CD14-positive monocyte (primary cell): ENCODE measurements around the gene SLCO1B3. TPM values are rescaled to one million over a fixed set of nuclear protein-coding genes. Genes with fewer than 3 reads are reported as not detected.

ENCODE experiments used
- DNase-seq, 3 donors: peaks; one replicate each; pipeline ENCODE4 v3.0.0-alpha.2; 2011 to 2022
- H2AFZ ChIP-seq: 2 replicates; pipeline ENCODE4 v1.6.0; 2012; ENCODE audit warnings: mild to moderate bottlenecking, low read depth, low read length, inconsistent platforms; ENCODE audit not compliant: insufficient read depth, poor library complexity, severe bottlenecking
- H3K27ac ChIP-seq, 2 donors: 1 replicate in 1 of 2; 2 replicates in 1 of 2; pipeline ENCODE4 v1.5.1; 2012 to 2013; ENCODE audit warnings: low read length in 2 of 2, control low read depth in 1 of 2, inconsistent platforms in 1 of 2, low read depth in 1 of 2, mild to moderate bottlenecking in 1 of 2
- H3K27me3 ChIP-seq, 2 donors: one replicate each; pipeline versions ENCODE4 v1.6.0 to v1.6.1; 2011 to 2013; ENCODE audit warnings: low read length in 2 of 2; ENCODE audit not compliant: control insufficient read depth in 2 of 2, insufficient read depth in 2 of 2
- H3K36me3 ChIP-seq, 2 donors: replicated peaks in 1 of 2; 1 replicate in 1 of 2; 2 replicates in 1 of 2; pipeline versions ENCODE4 v1.5.1 to v1.6.1; 2012 to 2013; ENCODE audit warnings: low read length in 2 of 2, control low read depth in 1 of 2, inconsistent platforms in 1 of 2, mild to moderate bottlenecking in 1 of 2; ENCODE audit not compliant: insufficient read depth in 2 of 2, control insufficient read depth in 1 of 2
- H3K4me1 ChIP-seq, 2 donors: 1 replicate in 1 of 2; 2 replicates in 1 of 2; pipeline versions ENCODE4 v1.5.1 to v1.6.1; 2012 to 2013; ENCODE audit warnings: low read length in 2 of 2, control low read depth in 1 of 2, inconsistent platforms in 1 of 2, mild to moderate bottlenecking in 1 of 2, moderate library complexity in 1 of 2; ENCODE audit not compliant: insufficient read depth in 2 of 2, control insufficient read depth in 1 of 2
- H3K4me2 ChIP-seq: replicated peaks from 2 replicates; pipeline ENCODE3; 2012; ENCODE audit warnings: low read length, moderate library complexity, mild to moderate bottlenecking; ENCODE audit not compliant: poor library complexity, severe bottlenecking; ENCODE audit errors: extremely low read depth
- H3K4me3 ChIP-seq, 3 experiments: fragments of 200-600 bp in 1 of 3; sonication (generic) in 1 of 3; replicated peaks in 1 of 3; 1 replicate in 2 of 3; 2 replicates in 1 of 3; pipeline ENCODE4 v1.5.1; 2011 to 2013; ENCODE audit warnings: low read length in 3 of 3, mild to moderate bottlenecking in 3 of 3, control low read depth in 2 of 3, low read depth in 2 of 3, inconsistent platforms in 1 of 3, moderate library complexity in 1 of 3
- H3K79me2 ChIP-seq: 2 replicates; pipeline ENCODE4 v1.6.0; 2012; ENCODE audit warnings: mild to moderate bottlenecking, control low read depth, inconsistent platforms, low read length, moderate library complexity; ENCODE audit not compliant: insufficient read depth
- H3K9ac ChIP-seq: 2 replicates; pipeline ENCODE4 v1.6.0; 2017; ENCODE audit warnings: low read length, mild to moderate bottlenecking; ENCODE audit not compliant: insufficient read depth, poor library complexity, severe bottlenecking
- H3K9me3 ChIP-seq, 2 donors: replicated peaks in 1 of 2; 1 replicate in 1 of 2; 2 replicates in 1 of 2; pipeline versions ENCODE4 v1.5.1 to v1.6.1; 2012 to 2013; ENCODE audit warnings: low read length in 2 of 2, control low read depth in 1 of 2; ENCODE audit not compliant: control insufficient read depth in 1 of 2, insufficient read depth in 1 of 2
- H4K20me1 ChIP-seq: 2 replicates; pipeline ENCODE4 v1.6.0; 2012; ENCODE audit warnings: mild to moderate bottlenecking, low read length, control low read depth, moderate library complexity; ENCODE audit not compliant: insufficient read depth
- H3K27ac Mint-ChIP-seq, 7 donors: one replicate each; pipeline ENCODE4 v1.8.0; 2020; ENCODE audit warnings: mild to moderate bottlenecking in 7 of 7, mixed read lengths in 7 of 7, moderate library complexity in 6 of 7, inconsistent platforms in 2 of 7
- H3K27me3 Mint-ChIP-seq, 3 donors: one replicate each; pipeline ENCODE4 v1.8.0; 2021 to 2022; ENCODE audit warnings: low read depth in 3 of 3, mild to moderate bottlenecking in 3 of 3, mixed read lengths in 3 of 3, moderate library complexity in 3 of 3, inconsistent platforms in 1 of 3
- H3K36me3 Mint-ChIP-seq, 2 donors: one replicate each; pipeline ENCODE4 v1.8.0; 2020; ENCODE audit warnings: mixed read lengths in 2 of 2, inconsistent platforms in 1 of 2, mild to moderate bottlenecking in 1 of 2
- H3K4me1 Mint-ChIP-seq: one replicate; pipeline ENCODE4 v1.8.0; 2020; ENCODE audit warnings: mild to moderate bottlenecking, mixed read lengths
- H3K4me3 Mint-ChIP-seq, 2 donors: one replicate each; pipeline ENCODE4 v1.8.0; 2020; ENCODE audit warnings: mild to moderate bottlenecking in 2 of 2, mixed read lengths in 2 of 2, moderate library complexity in 1 of 2
- H3K9me3 Mint-ChIP-seq, 7 donors: one replicate each; pipeline ENCODE4 v1.8.0; 2020 to 2022; ENCODE audit warnings: mixed read lengths in 7 of 7, mild to moderate bottlenecking in 6 of 7, moderate library complexity in 6 of 7, inconsistent platforms in 2 of 7
- whole genome bisulfite sequencing: methylation state at CpG from one replicate; pipeline ENCODE4 v1.1.5; 2013; ENCODE audit warnings: missing lambda C conversion rate; ENCODE audit not compliant: insufficient coverage; 5-methylcytosine and 5-hydroxymethylcytosine counted together
- intact Hi-C, 2 donors: fragments of 100-400 bp; cut with micrococcal nuclease; formaldehyde crosslinking; loops; one replicate each; pipeline versions ENCODE4 v1.15.0 to v1.15.1; 2023
- polyA plus RNA-seq, 3 donors: library from polyadenylated mRNA; depleted of rRNA in 1 of 3; unstranded in 2 of 3; stranded (reverse) in 1 of 3; fragments of 300-500 nt in 2 of 3; fragments of >200 nt in 1 of 3; fragmentation: Illumina TruSeq in 2 of 3; gene quantifications; 1 replicate in 2 of 3; 2 replicates in 1 of 3; pipeline ENCODE4 v1.2.3, GENCODE V29; 2012 to 2021
- TF ChIP-seq, protein P1 (sequence below): fragments of 200-600 bp; IDR thresholded peaks from one replicate; pipeline ENCODE4 v1.8.0; 2022; ENCODE audit warnings: antibody characterized with exemption, mild to moderate bottlenecking

Gene SLCO1B3
- polyA plus RNA-seq, 3 donors: not detected

GRCh38 chr12:20832911-20833310, 22.4 kb downstream of the SLCO1B3 start:
- DNase-seq: no peak
- 100% methylated on average over 4 of the region's 4 CpGs for WGBS
- no peaks in the 10 kb centered on the region for H3K36me3 Mint-ChIP-seq
- no peaks in the 10 kb centered on the region for H3K27me3 Mint-ChIP-seq
- Histone ChIP-seq H3K9ac (no peak overlapping the region), H3K27ac (no peak overlapping the region), H3K4me3 (no peak overlapping the region), H3K4me1 (no peaks in the 10 kb centered on the region), H3K9me3 (no peaks in the 10 kb centered on the region), H3K27me3 (no peaks in the 10 kb centered on the region), H3K4me2 (no peak overlapping the region), H2AFZ (no peak overlapping the region), H4K20me1 (no peaks in the 10 kb centered on the region), H3K79me2 (no peaks in the 10 kb centered on the region), H3K36me3 (no peaks in the 10 kb centered on the region)
- peaks cover 0 to 14% (median 2%) of the 10 kb centered on the region in 7 donors for H3K9me3 Mint-ChIP-seq
- no peak overlapping the region for H3K4me3 Mint-ChIP-seq
- TF ChIP-seq, protein P1, sequence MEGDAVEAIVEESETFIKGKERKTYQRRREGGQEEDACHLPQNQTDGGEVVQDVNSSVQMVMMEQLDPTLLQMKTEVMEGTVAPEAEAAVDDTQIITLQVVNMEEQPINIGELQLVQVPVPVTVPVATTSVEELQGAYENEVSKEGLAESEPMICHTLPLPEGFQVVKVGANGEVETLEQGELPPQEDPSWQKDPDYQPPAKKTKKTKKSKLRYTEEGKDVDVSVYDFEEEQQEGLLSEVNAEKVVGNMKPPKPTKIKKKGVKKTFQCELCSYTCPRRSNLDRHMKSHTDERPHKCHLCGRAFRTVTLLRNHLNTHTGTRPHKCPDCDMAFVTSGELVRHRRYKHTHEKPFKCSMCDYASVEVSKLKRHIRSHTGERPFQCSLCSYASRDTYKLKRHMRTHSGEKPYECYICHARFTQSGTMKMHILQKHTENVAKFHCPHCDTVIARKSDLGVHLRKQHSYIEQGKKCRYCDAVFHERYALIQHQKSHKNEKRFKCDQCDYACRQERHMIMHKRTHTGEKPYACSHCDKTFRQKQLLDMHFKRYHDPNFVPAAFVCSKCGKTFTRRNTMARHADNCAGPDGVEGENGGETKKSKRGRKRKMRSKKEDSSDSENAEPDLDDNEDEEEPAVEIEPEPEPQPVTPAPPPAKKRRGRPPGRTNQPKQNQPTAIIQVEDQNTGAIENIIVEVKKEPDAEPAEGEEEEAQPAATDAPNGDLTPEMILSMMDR: no peak
- intact Hi-C loops: no loop called here
- H3K4me1 Mint-ChIP-seq: no peaks in the 10 kb centered on the region
- H3K27ac Mint-ChIP-seq: no peak overlapping the region

GRCh38 chr12:20852649-20853048, 42.1 kb downstream of the SLCO1B3 start:
- no peaks in the 10 kb centered on the region for H4K20me1 ChIP-seq
- Mint-ChIP-seq H3K27me3 (no peaks in the 10 kb centered on the region), H3K27ac (no peak overlapping the region), H3K9me3 (peaks cover 0 to 12% (median 5%) of the 10 kb centered on the region in 7 donors), H3K4me1 (no peaks in the 10 kb centered on the region), H3K4me3 (no peak overlapping the region), H3K36me3 (no peaks in the 10 kb centered on the region)
- DNase-seq: no peak
- H3K4me1 ChIP-seq: no peaks in the 10 kb centered on the region
- TF ChIP-seq, protein P1: no peak
- H3K9me3 ChIP-seq: peaks cover 2 to 8% of the 10 kb centered on the region in 2 donors
- no peaks in the 10 kb centered on the region for H3K27me3 ChIP-seq
- no peak overlapping the region for H2AFZ ChIP-seq
- H3K4me2 ChIP-seq: no peak overlapping the region
- H3K79me2 ChIP-seq: no peaks in the 10 kb centered on the region
- no peak overlapping the region for H3K4me3 ChIP-seq
- H3K9ac ChIP-seq: no peak overlapping the region
- no peaks in the 10 kb centered on the region for H3K36me3 ChIP-seq
- no peak overlapping the region for H3K27ac ChIP-seq
- intact Hi-C loops: no loop called here
